K562 (cell line): ENCODE results near the gene TENM4. TPM values are rescaled to one million over a fixed set of nuclear protein-coding genes. Genes with fewer than 3 reads are reported as not detected.

Experiments
- ATAC-seq: fragments of 200-7000 bp; cut with Tn5 transposase; 3 replicates; pipeline ENCODE4 v1.9.1; 2020; ENCODE audit warnings: moderate library complexity
- BruUV-seq: library from RNA; stranded (reverse); fragments of 400-500 nt; replicated peaks from 2 replicates; lab custom pipeline; 2021; lab: Mats Ljungman, UMichigan
- CTCF ChIA-PET: fragments of 300-600 bp; formaldehyde crosslinking; extraction: SDS; loops from one replicate; lab custom pipeline; 2021; ENCODE audit warnings: low intra/inter-chr PET ratio; lab: Yijun Ruan, JAX
- POLR2A ChIA-PET: fragments of 300-600, 350-650 bp; sonication (Branson Sonifier 250); formaldehyde crosslinking; extraction: SDS; loops from one replicate; lab custom pipeline; 2021; ENCODE audit warnings: antibody characterized with exemption, inconsistent platforms; lab: Yijun Ruan, JAX
- DNase-seq, 4 experiments: peaks; one replicate each; pipeline versions ENCODE4 v3.0.0 to v3.0.0-alpha.2; 2011 to 2018; ENCODE audit warnings: low spot score in 3 of 4, mixed read lengths in 3 of 4; ENCODE audit errors: extremely low read depth in 1 of 4
- FAIRE-seq: peaks from 2 replicates; lab custom pipeline; 2011; peaks lifted over from hg19 to GRCh38; lab: Jason Lieb, UNC
- H2AFZ ChIP-seq: 2 replicates; pipeline ENCODE4 v1.6.0; 2011; ENCODE audit warnings: low read depth, low read length, control low read depth, inconsistent platforms
- H3K27ac ChIP-seq: fragments of 200-600 bp; 3 replicates; pipeline ENCODE4 v1.8.0; 2011; ENCODE audit warnings: low read depth, mild to moderate bottlenecking, control low read depth, inconsistent platforms, low read length, moderate library complexity, mixed read lengths; ENCODE audit errors: extremely low read depth
- H3K27me3 ChIP-seq, 2 experiments: fragments of 300-600 bp in 1 of 2; 2 replicates in 1 of 2; 3 replicates in 1 of 2; pipeline versions ENCODE4 v1.6.0 to v1.8.0; 2011; ENCODE audit warnings: inconsistent platforms in 2 of 2, low read length in 2 of 2, mild to moderate bottlenecking in 1 of 2, mixed read lengths in 1 of 2, moderate library complexity in 1 of 2; ENCODE audit not compliant: control insufficient read depth in 2 of 2, insufficient read depth in 2 of 2
- H3K36me3 ChIP-seq: fragments of 300-600 bp; 3 replicates; pipeline ENCODE4 v1.8.0; 2011; ENCODE audit warnings: mild to moderate bottlenecking, low read length, inconsistent platforms; ENCODE audit not compliant: control insufficient read depth, insufficient read depth
- H3K4me1 ChIP-seq, 2 experiments: fragments of 200-600 bp in 1 of 2; replicated peaks in 1 of 2; 2 replicates in 1 of 2; 3 replicates in 1 of 2; pipeline versions ENCODE4 v1.5.1 to v1.8.0; 2011; ENCODE audit warnings: inconsistent platforms in 2 of 2, low read length in 2 of 2, mild to moderate bottlenecking in 1 of 2, mixed read lengths in 1 of 2, moderate library complexity in 1 of 2; ENCODE audit not compliant: control insufficient read depth in 2 of 2, insufficient read depth in 2 of 2
- H3K4me2 ChIP-seq: 2 replicates; pipeline ENCODE4 v1.6.1; 2011; ENCODE audit warnings: low read length, control low read depth, inconsistent platforms, mixed read lengths; ENCODE audit not compliant: insufficient read depth
- H3K4me3 ChIP-seq: fragments of 200-600 bp; sonication (generic), shearing (Covaris generic); 2 replicates; pipeline ENCODE4 v1.5.1; 2016; ENCODE audit warnings: control low read depth, inconsistent platforms
- H3K79me2 ChIP-seq: fragments of 200-600 bp; 3 replicates; pipeline ENCODE4 v1.8.0; 2011; ENCODE audit warnings: low read length, inconsistent platforms; ENCODE audit not compliant: control insufficient read depth, insufficient read depth
- H3K9ac ChIP-seq, 2 experiments: 2 replicates each; pipeline versions ENCODE4 v1.6.0 to v1.6.1; 2011; ENCODE audit warnings: low read depth in 2 of 2, low read length in 2 of 2, control low read depth in 1 of 2, inconsistent platforms in 1 of 2, mild to moderate bottlenecking in 1 of 2, mixed read lengths in 1 of 2; ENCODE audit not compliant: insufficient read depth in 1 of 2
- H3K9me1 ChIP-seq: one replicate; pipeline ENCODE4 v1.6.0; 2011; ENCODE audit warnings: inconsistent platforms, mild to moderate bottlenecking, low read length, moderate library complexity; ENCODE audit not compliant: control insufficient read depth, insufficient read depth
- H3K9me3 ChIP-seq: replicated peaks from 2 replicates; pipeline ENCODE4 v1.5.1; 2011; ENCODE audit warnings: low read depth, low read length, inconsistent platforms; ENCODE audit not compliant: control insufficient read depth, insufficient read depth
- H4K20me1 ChIP-seq: replicated peaks from 2 replicates; pipeline ENCODE4 v1.6.1; 2011; ENCODE audit warnings: low read length, inconsistent platforms, mixed read lengths; ENCODE audit not compliant: control insufficient read depth, insufficient read depth
- BACH1 ChIP-seq: fragments of 200-800 bp; sonication (Bioruptor generic); IDR thresholded peaks from 2 replicates; pipeline ENCODE4 v1.6.1; 2016; ENCODE audit warnings: missing genetic modification characterization, missing compliant biosample characterization
- CCAR2 ChIP-seq: fragments of 200-400 bp; formaldehyde crosslinking; IDR thresholded peaks from 2 replicates; pipeline ENCODE4 v1.6.1; 2017; ENCODE audit warnings: mild to moderate bottlenecking, low read depth, low read length
- ELF1 ChIP-seq: fragments of 200-800 bp; sonication (Bioruptor generic); IDR thresholded peaks from 2 replicates; pipeline ENCODE4 v1.6.1; 2016; ENCODE audit warnings: missing genetic modification characterization, missing compliant biosample characterization
- FOXA3 ChIP-seq, 2 experiments: fragments of 450-650 bp in 1 of 2; sonication (generic) in 1 of 2; formaldehyde crosslinking; IDR thresholded peaks in 1 of 2; conservative IDR thresholded peaks in 1 of 2; 2 replicates each; pipeline versions ENCODE4 v1.4.0 to v1.8.0; 2020 to 2022; ENCODE audit warnings: mild to moderate bottlenecking in 2 of 2, missing genetic modification reagents in 1 of 2
- HLTF ChIP-seq: fragments of 450-650 bp; IDR thresholded peaks from 2 replicates; pipeline ENCODE4 v1.6.1; 2016
- NCOA1 ChIP-seq: fragments of 450-650 bp; IDR thresholded peaks from 2 replicates; pipeline ENCODE4 v1.6.1; 2016; ENCODE audit warnings: low read depth
- NR1H2 ChIP-seq: sonication (generic); formaldehyde crosslinking; IDR thresholded peaks from 2 replicates; pipeline ENCODE4 v1.4.0; 2020; ENCODE audit warnings: mild to moderate bottlenecking, missing genetic modification reagents
- PHTF2 ChIP-seq: fragments of 250-450 bp; sonication (Bioruptor Pico); IDR thresholded peaks from 2 replicates; pipeline ENCODE4 v1.5.0; 2021; ENCODE audit warnings: mild to moderate bottlenecking
- PPARD ChIP-seq: fragments of 250-450 bp; sonication (Bioruptor Pico); IDR thresholded peaks from 2 replicates; pipeline ENCODE4 v1.8.0; 2022; ENCODE audit warnings: inconsistent platforms, mild to moderate bottlenecking, moderate library complexity
- SMARCA4 ChIP-seq: fragments of 450-650 bp; IDR thresholded peaks from 2 replicates; pipeline ENCODE4 v1.6.1; 2016
- SMC3 ChIP-seq: conservative IDR thresholded peaks from 2 replicates; pipeline ENCODE4 v1.6.1; 2011; ENCODE audit warnings: low read depth, low read length, improper control_type of control experiment; ENCODE audit not compliant: insufficient read depth
- ZEB2 ChIP-seq: fragments of 450-650 bp; IDR thresholded peaks from 2 replicates; pipeline ENCODE4 v1.6.1; 2016
- ZFP91 ChIP-seq: sonication (generic); formaldehyde crosslinking; IDR thresholded peaks from 2 replicates; pipeline ENCODE4 v1.8.0; 2022; ENCODE audit warnings: mild to moderate bottlenecking, missing genetic modification reagents
- ZHX1 ChIP-seq: fragments of 150-350 bp; conservative IDR thresholded peaks from 2 replicates; pipeline ENCODE4 v1.6.1; 2014; ENCODE audit warnings: low read length
- ZNF589 ChIP-seq: fragments of 200-800 bp; sonication (Bioruptor generic); IDR thresholded peaks from 2 replicates; pipeline ENCODE4 v1.6.1; 2016; ENCODE audit warnings: low read depth, missing genetic modification characterization, missing compliant biosample characterization
- WGBS: fragments of 100-300 bp; shearing (Covaris generic); methylation state at CpG from one replicate; pipeline ENCODE4 v1.1.6; 2016; ENCODE audit warnings: low coverage, mixed read lengths; ENCODE audit not compliant: insufficient coverage; ENCODE audit errors: missing lambda C conversion rate; 5-methylcytosine and 5-hydroxymethylcytosine counted together
- in situ Hi-C: fragments of 300-500 bp; cut with MboI; formaldehyde crosslinking; loops from 4 replicates; pipeline ENCODE4 v1.15.0; 2018; ENCODE audit warnings: inconsistent platforms, mixed read lengths
- intact Hi-C: fragments of 100-400 bp; cut with micrococcal nuclease; formaldehyde crosslinking; loops from 2 replicates; pipeline ENCODE4 v1.14.2; 2022
- polyA plus RNA-seq, 8 experiments: library from polyadenylated mRNA; depleted of rRNA in 4 of 8; stranded (reverse) in 5 of 8; unstranded in 3 of 8; fragments of >200 nt; fragmentation: Nextera tagmentation in 2 of 8; fragmentation: Illumina TruSeq in 1 of 8; extraction: Ambion mirVana in 2 of 8; extraction: Trizol in 1 of 8; gene quantifications; 2 replicates each; pipeline versions ENCODE4 v1.2.1 to v1.2.3, GENCODE V29; 2011 to 2014; ENCODE audit warnings: inconsistent platforms in 1 of 8, missing spikeins in 1 of 8
- total RNA-seq, 7 experiments: library from RNA; depleted of rRNA in 6 of 7; stranded (reverse); fragments of >200 nt in 6 of 7; fragmentation: Illumina TruSeq in 2 of 7; extraction: Trizol in 2 of 7; gene quantifications; 2 replicates each; pipeline versions ENCODE4 v1.2.1 to v1.2.3, GENCODE V29; 2011 to 2021; ENCODE audit warnings: low replicate concordance in 1 of 7

Gene TENM4
- total and polyA plus RNA-seq, 9 of the 15 experiments (the other 6 are each of a cell fraction or from before 2014, with no cell fraction given) = 0.16 TPM; not detected in 8

GRCh38 chr11:78654071-78654470, 786.8 kb downstream of the TENM4 start:
- no peaks in the 10 kb centered on the region for H3K79me2 ChIP-seq
- no peaks in the 10 kb centered on the region for H3K9me3 ChIP-seq
- no peaks in the 10 kb centered on the region for H4K20me1 ChIP-seq
- intact Hi-C loops = no loop called here
- no peak overlapping the region for H3K9ac ChIP-seq
- H3K9me1 ChIP-seq = no peaks in the 10 kb centered on the region
- FAIRE-seq (no peak), DNase-seq (no peak)
- WGBS = 0% methylated on average over 3 of the region's 3 CpGs
- in situ Hi-C loops = loop anchor here (10.0 kb wide), 1 partner anchor 1501 kb away; no protein-coding TSS in a partner anchor
- TF ChIP-seq NCOA1 = no peak
- no peak for TF ChIP-seq ELF1 (tag)
- TF ChIP-seq CCAR2 = no peak
- TF ChIP-seq SMC3 = no peak
- no peak for TF ChIP-seq BACH1
- TF ChIP-seq HLTF = no peak
- TF ChIP-seq ZNF589 = no peak
- TF ChIP-seq ZEB2 = no peak
- no peak for TF ChIP-seq NR1H2 (CRISPR knock-in tag)
- TF ChIP-seq FOXA3 (CRISPR knock-in tag; conservative IDR thresholded peaks at IDR 0.05 in 1 of 2, IDR thresholded peaks at IDR 0.05 in 1 of 2) = no peak
- TF ChIP-seq ZFP91 (CRISPR knock-in tag) = no peak
- no peak for TF ChIP-seq ZHX1
- no peak for TF ChIP-seq PPARD
- no peak for TF ChIP-seq PHTF2 (CRISPR knock-in tag)
- TF ChIP-seq SMARCA4 = no peak
- TF ChIP-seq, all 486 proteins: peak for 0
- ChIA-PET POLR2A (interaction anchor here (0.6 kb wide), 1 partner anchor 14 kb away, joined by 3 read pairs; no protein-coding TSS in a partner anchor), CTCF (no interaction called here)
- ATAC-seq = no peak
- Histone ChIP-seq H3K36me3 (no peaks in the 10 kb centered on the region), H3K27ac (no peak overlapping the region), H3K4me3 (no peak overlapping the region), H3K4me1 (no peaks in the 10 kb centered on the region), H3K4me2 (no peak overlapping the region), H2AFZ (no peak overlapping the region), H3K27me3 (peaks cover 5 to 53% of the 10 kb centered on the region in 2 experiments; a peak in 3 of 5 replicates)
- BruUV-seq = no TSS peak
